ENCODE measurements around the gene SLC9B2. TPM values are rescaled to one million over a fixed set of nuclear protein-coding genes. Genes with fewer than 3 reads are reported as not detected.

Gene SLC9B2
- total and polyA plus RNA-seq, 10 of the 15 experiments (the other 5 are each of a cell fraction or from before 2014, with no cell fraction given) = 8.9 to 32.5 (median 25.3) TPM

DNA sequence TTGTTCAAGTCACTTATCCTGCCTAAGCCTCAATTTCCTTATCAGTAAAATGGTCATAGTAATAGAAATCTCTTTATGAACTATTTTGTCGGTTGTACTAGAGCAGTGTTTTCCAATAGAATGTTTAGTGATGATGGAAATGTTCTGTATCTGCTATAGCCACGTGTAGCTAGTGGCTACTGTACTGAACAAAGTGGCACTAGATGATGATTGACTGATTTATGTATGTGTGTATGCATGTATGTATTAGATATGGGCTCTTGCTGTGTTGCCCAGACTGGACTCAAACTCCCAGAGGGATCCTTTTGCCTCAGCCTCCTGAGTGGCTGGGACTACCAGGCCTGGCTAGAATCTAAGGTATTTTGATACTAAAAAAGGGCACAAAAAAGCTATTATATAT lies 32.4 kb downstream of the SLC9B2 start:
- peaks cover 0 to 11% of the 10 kb centered on the region in 2 experiments; a peak in 2 of 4 replicates for H3K36me3 ChIP-seq (ENCODE audit: control insufficient read depth in 2 of 2, insufficient read depth in 2 of 2, low read length in 1 of 2)
- in situ Hi-C loops (cut with MboI) = no loop called here
- POLR2A ChIA-PET = interaction anchor here (1.5 kb wide), 1 partner anchor 47 kb away, joined by 4 read pairs; no protein-coding TSS in a partner anchor

DNA sequence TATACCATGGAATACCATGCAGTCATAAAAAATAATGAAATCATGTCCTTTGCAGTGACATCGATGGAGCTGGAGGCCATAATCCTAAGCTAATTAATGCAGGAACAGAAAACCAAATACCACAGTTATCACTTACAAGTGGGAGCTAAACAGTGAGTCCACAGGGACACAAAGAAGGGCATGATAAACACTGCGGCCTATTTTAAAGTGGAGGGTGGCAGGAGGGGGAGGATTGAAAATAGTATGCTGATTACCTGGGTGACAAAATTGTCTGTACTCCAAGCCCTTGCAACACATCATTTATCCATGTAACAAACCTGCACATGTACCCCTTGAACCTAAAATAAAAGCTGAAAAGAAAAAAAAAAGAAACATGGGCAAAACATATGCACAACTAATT lies 40.4 kb downstream of the SLC9B2 start:
- BruUV-seq (replicated peaks) = no TSS peak
- H3K9ac ChIP-seq (ENCODE audit: control insufficient read depth, insufficient read depth, low read length) = no peak overlapping the region
- FAIRE-seq (no peak), DNase-seq (ENCODE audit: low read depth, low spot score) (no peak), ATAC-seq (no peak)
- H2AFZ ChIP-seq (ENCODE audit: control insufficient read depth, low read depth, low read length) = no peak overlapping the region
- no peaks in the 10 kb centered on the region for H3K27me3 ChIP-seq (replicated peaks in 1 of 2; ENCODE audit: control insufficient read depth in 2 of 2, insufficient read depth in 2 of 2, low read length in 1 of 2)
- H3K4me2 ChIP-seq (ENCODE audit: control insufficient read depth, insufficient read depth) = no peak overlapping the region
- CTCF ChIA-PET = interaction anchor here (1.2 to 3.1 kb wide), 5 partner anchors 9 to 64 kb away, joined by 3 to 16 read pairs (median 4); partner anchors contain the start of gene BDH2
- RAD21 ChIA-PET (ENCODE audit: unreplicated experiment) = interaction anchor here (0.8 to 1.2 kb wide), 2 partner anchors 9 to 58 kb away, joined by 3 read pairs; no protein-coding TSS in a partner anchor
- no peaks in the 10 kb centered on the region for H4K20me1 ChIP-seq (ENCODE audit: control insufficient read depth, insufficient read depth)
- SMC1A ChIA-PET (ENCODE audit: uncharacterized antibody, unreplicated experiment) = interaction anchor here (0.6 to 1.3 kb wide), 4 partner anchors 27 to 534 kb away, joined by 3 to 4 read pairs (median 4); no protein-coding TSS in a partner anchor
- in situ Hi-C loops (cut with MboI) = no loop called here
- no peaks in the 10 kb centered on the region for H3K4me1 ChIP-seq (ENCODE audit: control insufficient read depth, insufficient read depth, low read length)
- no peak overlapping the region for H3K4me3 ChIP-seq
- intact Hi-C loops (cut with micrococcal nuclease; ENCODE audit: unreplicated experiment) = no loop called here
- no peak overlapping the region for H3K27ac ChIP-seq (ENCODE audit: control insufficient read depth, insufficient read depth)
- H3K79me2 ChIP-seq (ENCODE audit: control insufficient read depth, insufficient read depth, low read length) = no peaks in the 10 kb centered on the region
- 98% methylated on average over 2 of the region's 2 CpGs for WGBS (ENCODE audit: insufficient coverage, insufficient replicate concordance, low lambda C conversion rate, missing lambda C conversion rate)
- no peaks in the 10 kb centered on the region for H3K9me3 ChIP-seq (replicated peaks; ENCODE audit: control insufficient read depth, insufficient read depth, low read length)
- H3K36me3 ChIP-seq (ENCODE audit: control insufficient read depth in 2 of 2, insufficient read depth in 2 of 2, low read length in 1 of 2) = peaks cover 0 to 4% of the 10 kb centered on the region in 2 experiments; a peak in 1 of 4 replicates
- POLR2A ChIA-PET = interaction anchor here (1.0 kb wide), 1 partner anchor 64 kb away, joined by 3 read pairs; the partner anchor contains the start of gene BDH2
- TF ChIP-seq CEBPB (IDR thresholded peaks at IDR 0.05; ENCODE audit: borderline replicate concordance in 1 of 2, low read depth in 2 of 2, low read length in 2 of 2) = no peak
- TF ChIP-seq, protein P1, sequence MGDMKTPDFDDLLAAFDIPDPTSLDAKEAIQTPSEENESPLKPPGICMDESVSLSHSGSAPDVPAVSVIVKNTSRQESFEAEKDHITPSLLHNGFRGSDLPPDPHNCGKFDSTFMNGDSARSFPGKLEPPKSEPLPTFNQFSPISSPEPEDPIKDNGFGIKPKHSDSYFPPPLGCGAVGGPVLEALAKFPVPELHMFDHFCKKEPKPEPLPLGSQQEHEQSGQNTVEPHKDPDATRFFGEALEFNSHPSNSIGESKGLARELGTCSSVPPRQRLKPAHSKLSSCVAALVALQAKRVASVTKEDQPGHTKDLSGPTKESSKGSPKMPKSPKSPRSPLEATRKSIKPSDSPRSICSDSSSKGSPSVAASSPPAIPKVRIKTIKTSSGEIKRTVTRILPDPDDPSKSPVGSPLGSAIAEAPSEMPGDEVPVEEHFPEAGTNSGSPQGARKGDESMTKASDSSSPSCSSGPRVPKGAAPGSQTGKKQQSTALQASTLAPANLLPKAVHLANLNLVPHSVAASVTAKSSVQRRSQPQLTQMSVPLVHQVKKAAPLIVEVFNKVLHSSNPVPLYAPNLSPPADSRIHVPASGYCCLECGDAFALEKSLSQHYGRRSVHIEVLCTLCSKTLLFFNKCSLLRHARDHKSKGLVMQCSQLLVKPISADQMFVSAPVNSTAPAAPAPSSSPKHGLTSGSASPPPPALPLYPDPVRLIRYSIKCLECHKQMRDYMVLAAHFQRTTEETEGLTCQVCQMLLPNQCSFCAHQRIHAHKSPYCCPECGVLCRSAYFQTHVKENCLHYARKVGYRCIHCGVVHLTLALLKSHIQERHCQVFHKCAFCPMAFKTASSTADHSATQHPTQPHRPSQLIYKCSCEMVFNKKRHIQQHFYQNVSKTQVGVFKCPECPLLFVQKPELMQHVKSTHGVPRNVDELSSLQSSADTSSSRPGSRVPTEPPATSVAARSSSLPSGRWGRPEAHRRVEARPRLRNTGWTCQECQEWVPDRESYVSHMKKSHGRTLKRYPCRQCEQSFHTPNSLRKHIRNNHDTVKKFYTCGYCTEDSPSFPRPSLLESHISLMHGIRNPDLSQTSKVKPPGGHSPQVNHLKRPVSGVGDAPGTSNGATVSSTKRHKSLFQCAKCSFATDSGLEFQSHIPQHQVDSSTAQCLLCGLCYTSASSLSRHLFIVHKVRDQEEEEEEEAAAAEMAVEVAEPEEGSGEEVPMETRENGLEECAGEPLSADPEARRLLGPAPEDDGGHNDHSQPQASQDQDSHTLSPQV (IDR thresholded peaks at IDR 0.05) = no peak
- TF ChIP-seq WRNIP1 (IDR thresholded peaks at IDR 0.05; ENCODE audit: borderline replicate concordance, low read depth, low read length) = no peak
- no peak for TF ChIP-seq PAX8 (IDR thresholded peaks at IDR 0.05)
- TF ChIP-seq JUND (IDR thresholded peaks at IDR 0.05; ENCODE audit: low read depth, low read length) = no peak
- no peak for TF ChIP-seq DPF2 (IDR thresholded peaks at IDR 0.05)
- no peak for TF ChIP-seq NFYA (IDR thresholded peaks at IDR 0.05; ENCODE audit: borderline replicate concordance, low read depth, low read length)
- TF ChIP-seq KDM1A (IDR thresholded peaks at IDR 0.05; ENCODE audit: borderline replicate concordance) = no peak
- TF ChIP-seq, protein P2, sequence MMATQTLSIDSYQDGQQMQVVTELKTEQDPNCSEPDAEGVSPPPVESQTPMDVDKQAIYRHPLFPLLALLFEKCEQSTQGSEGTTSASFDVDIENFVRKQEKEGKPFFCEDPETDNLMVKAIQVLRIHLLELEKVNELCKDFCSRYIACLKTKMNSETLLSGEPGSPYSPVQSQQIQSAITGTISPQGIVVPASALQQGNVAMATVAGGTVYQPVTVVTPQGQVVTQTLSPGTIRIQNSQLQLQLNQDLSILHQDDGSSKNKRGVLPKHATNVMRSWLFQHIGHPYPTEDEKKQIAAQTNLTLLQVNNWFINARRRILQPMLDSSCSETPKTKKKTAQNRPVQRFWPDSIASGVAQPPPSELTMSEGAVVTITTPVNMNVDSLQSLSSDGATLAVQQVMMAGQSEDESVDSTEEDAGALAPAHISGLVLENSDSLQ (IDR thresholded peaks at IDR 0.05) = no peak
- TF ChIP-seq CBX5 (IDR thresholded peaks at IDR 0.05; ENCODE audit: low read depth) = no peak

More for the DNA sequence above, 32.4 kb downstream of the SLC9B2 start:
- no peak overlapping the region for H2AFZ ChIP-seq (ENCODE audit: control insufficient read depth, low read depth, low read length)
- no peaks in the 10 kb centered on the region for H3K4me1 ChIP-seq (ENCODE audit: control insufficient read depth, insufficient read depth, low read length)
- DNase-seq (ENCODE audit: low read depth, low spot score) (no peak), ATAC-seq (no peak), FAIRE-seq (no peak)
- intact Hi-C loops (cut with micrococcal nuclease; ENCODE audit: unreplicated experiment) = no loop called here
- no peaks in the 10 kb centered on the region for H3K27me3 ChIP-seq (replicated peaks in 1 of 2; ENCODE audit: control insufficient read depth in 2 of 2, insufficient read depth in 2 of 2, low read length in 1 of 2)
- no peaks in the 10 kb centered on the region for H3K79me2 ChIP-seq (ENCODE audit: control insufficient read depth, insufficient read depth, low read length)
- H3K4me3 ChIP-seq = no peak overlapping the region
- no TSS peak for BruUV-seq (replicated peaks)
- ChIA-PET RAD21 (ENCODE audit: unreplicated experiment) (interaction anchor here (0.8 to 2.9 kb wide), 4 partner anchors 32 to 55 kb away, joined by 3 to 16 read pairs (median 8); partner anchors contain the start of gene BDH2), SMC1A (ENCODE audit: uncharacterized antibody, unreplicated experiment) (interaction anchor here (0.8 to 4.8 kb wide), 10 partner anchors 8 to 596 kb away, joined by 3 to 98 read pairs (median 4); partner anchors contain the start of gene BDH2), CTCF (interaction anchor here (0.6 to 6.5 kb wide), 11 partner anchors 8 to 742 kb away, joined by 3 to 179 read pairs (median 4); partner anchors contain the start of gene BDH2)
- H3K4me2 ChIP-seq (ENCODE audit: control insufficient read depth, insufficient read depth) = no peak overlapping the region
- H3K9ac ChIP-seq (ENCODE audit: control insufficient read depth, insufficient read depth, low read length) = no peak overlapping the region
- H3K27ac ChIP-seq (ENCODE audit: control insufficient read depth, insufficient read depth) = no peak overlapping the region
- no peaks in the 10 kb centered on the region for H4K20me1 ChIP-seq (ENCODE audit: control insufficient read depth, insufficient read depth)
- no peak for TF ChIP-seq YBX1 (IDR thresholded peaks at IDR 0.05)
- no peak for TF ChIP-seq SMC3 (IDR thresholded peaks at IDR 0.05; ENCODE audit: borderline replicate concordance, low read length)
- TF ChIP-seq HDAC2 (IDR thresholded peaks at IDR 0.05) = no peak
- TF ChIP-seq TCF3 (IDR thresholded peaks at IDR 0.05; ENCODE audit: borderline replicate concordance, insufficient read depth, low read depth, low read length) = no peak
- no peak for TF ChIP-seq POLR2AphosphoS2 (IDR thresholded peaks at IDR 0.05; ENCODE audit: low read depth, low read length)
- no peaks in the 10 kb centered on the region for H3K9me3 ChIP-seq (replicated peaks; ENCODE audit: control insufficient read depth, insufficient read depth, low read length)
- WGBS (ENCODE audit: insufficient coverage, insufficient replicate concordance, low lambda C conversion rate, missing lambda C conversion rate) = 93% methylated on average over 2 of the region's 2 CpGs
